Sigmoid colon (tissue), 4 donors: Measurements from ENCODE around the gene UBE2B.

ENCODE experiments used
- CTCF ChIP-seq, 4 experiments: fragments of 450-650 bp in 3 of 4; fragments of 200-600 bp in 1 of 4; IDR thresholded peaks; one replicate each; pipeline ENCODE4 v1.5.1; 2016 to 2019; ENCODE audit warnings: antibody characterized with exemption in 4 of 4, mild to moderate bottlenecking in 3 of 4, moderate library complexity in 2 of 4
- EP300 ChIP-seq, 4 donors: sonication (generic); formaldehyde crosslinking; IDR thresholded peaks; one replicate each; pipeline ENCODE4 v1.6.1; 2017; ENCODE audit warnings: antibody characterized with exemption in 4 of 4
- POLR2A ChIP-seq, 2 donors: fragments of 450-650 bp; IDR thresholded peaks; one replicate each; pipeline ENCODE4 v1.6.1; 2016; ENCODE audit warnings: antibody characterized with exemption in 2 of 2, mild to moderate bottlenecking in 2 of 2, moderate library complexity in 2 of 2
- POLR2AphosphoS5 ChIP-seq, 4 donors: sonication (generic); formaldehyde crosslinking; IDR thresholded peaks; one replicate each; pipeline ENCODE4 v1.6.1; 2017; ENCODE audit warnings: antibody characterized with exemption in 4 of 4

- no peak for TF ChIP-seq POLR2A (IDR thresholded peaks at IDR 0.05)
- TF ChIP-seq EP300 (IDR thresholded peaks at IDR 0.05), result no peak
- TF ChIP-seq POLR2AphosphoS5 (IDR thresholded peaks at IDR 0.05), result no peak
- no peak for TF ChIP-seq CTCF (IDR thresholded peaks at IDR 0.05)
Measured at GRCh38 chr5:134409321-134409720, 38.0 kb downstream of the UBE2B start.
